Calu3 (cell line): ENCODE results near the gene CHN1. TPM values are rescaled to one million over a fixed set of nuclear protein-coding genes. Genes with fewer than 3 reads are reported as not detected.

Experiments
- BruUV-seq: library from RNA; stranded (reverse); fragments of 400-500 nt; replicated peaks from 2 replicates; lab custom pipeline; 2021; lab: Mats Ljungman, UMichigan
- CTCF ChIA-PET: fragments of 300-600 bp; sonication (Branson Sonifier 250); formaldehyde crosslinking; loops from one replicate; lab custom pipeline; 2022; ENCODE audit warnings: antibody characterized with exemption; lab: Charles Lee
- DNase-seq: peaks from one replicate; pipeline ENCODE4 v3.0.0; 2022
- H3K27ac Mint-ChIP-seq: one replicate; pipeline ENCODE4 v1.8.0; 2022; ENCODE audit warnings: mixed read lengths; ENCODE audit not compliant: unreplicated experiment
- H3K27me3 Mint-ChIP-seq: one replicate; pipeline ENCODE4 v1.8.0; 2022; ENCODE audit warnings: mixed read lengths; ENCODE audit not compliant: unreplicated experiment
- H3K36me3 Mint-ChIP-seq: one replicate; pipeline ENCODE4 v1.8.0; 2022; ENCODE audit warnings: mild to moderate bottlenecking, moderate library complexity, mixed read lengths; ENCODE audit not compliant: insufficient read depth, unreplicated experiment
- H3K4me1 Mint-ChIP-seq: one replicate; pipeline ENCODE4 v1.8.0; 2022; ENCODE audit warnings: mild to moderate bottlenecking, low read depth, mixed read lengths; ENCODE audit not compliant: unreplicated experiment
- H3K4me3 Mint-ChIP-seq: one replicate; pipeline ENCODE4 v1.8.0; 2022; ENCODE audit warnings: mild to moderate bottlenecking, low read depth, moderate library complexity, mixed read lengths; ENCODE audit not compliant: unreplicated experiment
- H3K9me3 Mint-ChIP-seq: one replicate; pipeline ENCODE4 v1.8.0; 2022; ENCODE audit warnings: low read depth, mixed read lengths; ENCODE audit not compliant: unreplicated experiment
- intact Hi-C: fragments of 100-400 bp; cut with micrococcal nuclease; formaldehyde crosslinking; loops from one replicate; pipeline ENCODE4 v1.10.0; 2022; ENCODE audit not compliant: unreplicated experiment
- total RNA-seq: library from RNA; stranded (reverse); gene quantifications from 2 replicates; pipeline ENCODE4 v1.2.3, GENCODE V29; 2022
- TF ChIP-seq, protein P1 (sequence below): fragments of 200-600 bp; IDR thresholded peaks from one replicate; pipeline ENCODE4 v1.8.0; 2022; ENCODE audit warnings: antibody characterized with exemption; ENCODE audit not compliant: unreplicated experiment

CHN1 gene
- total RNA-seq, 1 experiment from 2014 or later = 2.4 TPM

DNA sequence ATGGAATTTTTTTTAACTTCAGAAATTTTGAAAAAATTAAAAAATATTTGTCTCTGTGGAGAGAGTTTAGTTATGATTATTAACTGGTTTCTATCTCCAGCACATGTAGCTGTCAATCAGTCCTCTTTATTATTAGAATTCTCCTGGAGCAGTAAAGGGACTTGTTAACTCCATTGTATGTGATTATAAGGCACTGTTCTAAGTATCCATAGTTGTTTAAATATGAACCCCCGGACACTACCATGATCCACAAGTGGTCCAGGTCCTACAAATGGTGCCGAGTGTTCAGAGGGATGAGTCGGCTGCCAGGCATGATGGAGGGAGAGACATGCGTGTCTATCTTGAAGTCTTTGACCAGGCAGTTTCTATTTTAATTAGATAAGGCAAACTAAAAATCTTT, 241.4 kb downstream of the CHN1 start:
- Mint-ChIP-seq H3K4me3 (no peak overlapping the region), H3K27me3 (no peaks in the 10 kb centered on the region), H3K27ac (no peak overlapping the region), H3K4me1 (no peaks in the 10 kb centered on the region), H3K36me3 (no peaks in the 10 kb centered on the region), H3K9me3 (no peaks in the 10 kb centered on the region)
- TF ChIP-seq, protein P1, sequence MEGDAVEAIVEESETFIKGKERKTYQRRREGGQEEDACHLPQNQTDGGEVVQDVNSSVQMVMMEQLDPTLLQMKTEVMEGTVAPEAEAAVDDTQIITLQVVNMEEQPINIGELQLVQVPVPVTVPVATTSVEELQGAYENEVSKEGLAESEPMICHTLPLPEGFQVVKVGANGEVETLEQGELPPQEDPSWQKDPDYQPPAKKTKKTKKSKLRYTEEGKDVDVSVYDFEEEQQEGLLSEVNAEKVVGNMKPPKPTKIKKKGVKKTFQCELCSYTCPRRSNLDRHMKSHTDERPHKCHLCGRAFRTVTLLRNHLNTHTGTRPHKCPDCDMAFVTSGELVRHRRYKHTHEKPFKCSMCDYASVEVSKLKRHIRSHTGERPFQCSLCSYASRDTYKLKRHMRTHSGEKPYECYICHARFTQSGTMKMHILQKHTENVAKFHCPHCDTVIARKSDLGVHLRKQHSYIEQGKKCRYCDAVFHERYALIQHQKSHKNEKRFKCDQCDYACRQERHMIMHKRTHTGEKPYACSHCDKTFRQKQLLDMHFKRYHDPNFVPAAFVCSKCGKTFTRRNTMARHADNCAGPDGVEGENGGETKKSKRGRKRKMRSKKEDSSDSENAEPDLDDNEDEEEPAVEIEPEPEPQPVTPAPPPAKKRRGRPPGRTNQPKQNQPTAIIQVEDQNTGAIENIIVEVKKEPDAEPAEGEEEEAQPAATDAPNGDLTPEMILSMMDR = no peak
- no peak for DNase-seq
- CTCF ChIA-PET = interaction anchor here (1.3 kb wide), 1 partner anchor 15 kb away, joined by 7 read pairs; no protein-coding TSS in a partner anchor
- intact Hi-C loops = no loop called here
- BruUV-seq = no TSS peak

DNA sequence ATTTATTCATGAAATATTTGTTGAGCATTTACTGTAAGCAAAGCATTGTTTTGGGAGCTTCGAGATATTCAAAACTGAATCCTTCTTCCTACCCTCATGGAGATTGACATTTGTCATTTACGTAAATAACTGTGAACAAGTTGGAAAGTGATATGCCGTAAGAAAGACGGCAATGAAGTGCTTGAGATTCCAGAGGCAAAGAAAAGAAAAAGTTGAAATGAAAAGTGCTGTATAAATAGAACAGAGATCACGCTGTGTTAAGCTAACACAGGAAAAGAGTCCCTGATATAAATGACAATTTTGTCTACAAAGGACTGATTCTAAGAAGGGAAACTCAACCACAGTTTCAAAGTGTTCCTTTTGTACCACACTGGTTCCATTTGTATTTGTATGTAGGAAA, 242.7 kb downstream of the CHN1 start:
- DNase-seq = no peak
- Mint-ChIP-seq H3K27me3 (no peaks in the 10 kb centered on the region), H3K4me1 (no peaks in the 10 kb centered on the region), H3K36me3 (no peaks in the 10 kb centered on the region), H3K27ac (no peak overlapping the region), H3K9me3 (no peaks in the 10 kb centered on the region), H3K4me3 (no peak overlapping the region)
- intact Hi-C loops = no loop called here
- BruUV-seq = no TSS peak
- TF ChIP-seq, protein P1 = no peak
- CTCF ChIA-PET = interaction anchor here (0.8 to 1.2 kb wide), 2 partner anchors 9 to 14 kb away, joined by 3 to 6 read pairs; no protein-coding TSS in a partner anchor

DNA sequence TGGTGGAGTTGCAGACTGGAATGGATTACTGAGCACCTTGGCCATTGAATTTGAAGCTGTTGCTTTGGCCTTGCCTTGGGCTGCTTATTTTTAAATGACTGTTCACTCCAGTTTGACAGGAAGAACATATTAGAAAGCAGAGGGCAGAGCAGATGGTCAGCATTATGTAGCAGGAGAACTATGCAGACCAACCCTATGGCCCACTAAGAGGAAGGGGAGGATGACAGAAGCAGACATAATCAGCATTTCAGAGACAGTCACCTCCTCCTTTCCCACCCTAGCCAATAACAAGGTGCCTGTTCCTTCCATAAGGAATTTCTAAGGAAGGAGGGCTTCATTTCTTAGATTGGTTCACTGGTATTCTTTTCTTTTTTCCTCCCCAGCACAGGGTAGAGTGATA, 243.3 kb downstream of the CHN1 start:
- CTCF ChIA-PET = no interaction called here
- BruUV-seq = no TSS peak
- no peak overlapping the region for H3K27ac Mint-ChIP-seq
- TF ChIP-seq, protein P1 = no peak
- H3K9me3 Mint-ChIP-seq = no peaks in the 10 kb centered on the region
- no peak for DNase-seq
- intact Hi-C loops = no loop called here
- H3K4me3 Mint-ChIP-seq = no peak overlapping the region
- no peaks in the 10 kb centered on the region for H3K4me1 Mint-ChIP-seq
- no peaks in the 10 kb centered on the region for H3K27me3 Mint-ChIP-seq
- no peaks in the 10 kb centered on the region for H3K36me3 Mint-ChIP-seq

DNA sequence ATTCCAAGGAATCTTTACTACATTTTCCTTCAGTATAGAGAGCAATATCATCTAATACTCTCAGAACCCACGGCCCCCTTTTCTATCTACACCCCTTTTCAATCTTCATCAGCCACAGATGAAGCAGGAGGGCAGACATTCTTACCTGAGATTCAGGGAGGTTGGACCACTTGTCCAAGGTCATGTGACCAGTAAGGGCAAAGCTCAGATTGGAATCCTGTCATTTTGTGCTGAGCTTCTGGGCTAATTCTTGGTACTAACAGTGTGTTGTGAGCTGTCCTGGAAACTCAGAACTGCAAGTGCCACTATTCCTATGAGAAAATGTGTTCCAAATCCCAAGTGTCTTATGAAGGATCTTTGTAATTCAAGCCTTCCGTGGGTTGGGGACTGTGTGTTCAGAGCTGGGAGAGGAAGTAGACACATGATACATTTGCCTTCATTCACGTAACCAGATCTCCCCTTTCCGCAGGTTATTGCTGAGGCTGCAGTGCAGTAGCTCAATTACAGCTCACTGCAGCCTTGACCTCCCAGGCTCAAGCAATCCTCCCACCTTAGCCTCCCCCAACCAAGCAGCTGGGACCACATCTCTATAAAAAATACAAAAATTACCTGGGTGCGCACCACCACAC, 244.2 kb downstream of the CHN1 start:
- no peaks in the 10 kb centered on the region for H3K36me3 Mint-ChIP-seq
- CTCF ChIA-PET = no interaction called here
- no peak overlapping the region for H3K4me3 Mint-ChIP-seq
- TF ChIP-seq, protein P1 = no peak
- DNase-seq = no peak
- no peak overlapping the region for H3K27ac Mint-ChIP-seq
- intact Hi-C loops = no loop called here
- BruUV-seq = no TSS peak
- no peaks in the 10 kb centered on the region for H3K27me3 Mint-ChIP-seq
- no peaks in the 10 kb centered on the region for H3K9me3 Mint-ChIP-seq
- H3K4me1 Mint-ChIP-seq = no peaks in the 10 kb centered on the region
